ENCODE data around the gene DMAC2. TPM values are rescaled to one million over a fixed set of nuclear protein-coding genes. Genes with fewer than 3 reads are reported as not detected.

DMAC2 gene
- total and polyA plus RNA-seq, 2 donors (not counting 3 experiments of a cell fraction or from before 2014, with no cell fraction given) = 65.4 to 137 TPM

DNA sequence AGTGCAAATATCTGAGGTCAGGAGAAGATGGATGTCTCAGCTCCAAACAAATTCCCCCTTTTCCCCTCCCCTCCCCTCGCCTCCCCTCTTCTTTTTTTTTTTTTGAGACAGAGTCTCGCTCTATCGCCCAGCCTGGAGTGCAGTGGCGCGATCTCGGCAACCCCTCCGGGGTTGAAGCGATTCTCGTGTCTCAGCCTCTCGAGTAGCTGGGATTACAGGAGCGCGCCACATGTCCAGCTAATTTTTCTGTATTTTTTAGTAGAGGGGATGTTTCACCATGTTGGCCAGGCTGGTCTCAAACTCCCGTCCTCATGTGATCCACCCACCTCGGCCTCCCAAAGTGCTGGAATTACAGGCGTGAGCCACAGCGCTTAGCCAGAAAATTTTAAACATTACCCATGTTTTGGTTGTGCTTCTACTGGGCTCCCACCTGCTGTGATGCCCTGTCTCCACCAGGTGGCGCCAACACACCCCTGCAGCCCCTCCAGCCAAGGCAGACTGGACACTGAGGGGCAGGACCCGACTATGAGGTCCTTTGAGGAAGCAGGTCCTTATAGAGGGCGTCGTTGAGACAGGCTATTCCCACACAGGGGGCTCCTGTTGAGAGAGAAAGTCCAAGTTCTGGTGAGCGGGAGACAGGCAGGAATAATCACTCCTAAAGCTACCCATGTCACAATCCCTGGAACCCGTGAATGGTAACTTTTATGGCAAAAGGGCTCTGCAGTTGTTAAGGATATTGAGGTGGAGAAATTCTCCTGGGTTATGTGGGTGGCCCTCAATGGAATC is 9.6 kb upstream of the DMAC2 start:
- Histone ChIP-seq H3K27ac (ENCODE audit: insufficient read depth, low read depth, low read length) (no peak overlapping the region), H3K27me3 (ENCODE audit: control insufficient read depth in 2 of 2, insufficient read depth in 2 of 2, low read length in 2 of 2) (peaks cover 7% of the 10 kb centered on the region in 2 experiments), H3K9me1 (replicated peaks; ENCODE audit: control insufficient read depth, extremely low read depth, insufficient read depth, low read length) (no peaks in the 10 kb centered on the region), H3K9ac (replicated peaks; ENCODE audit: extremely low read depth, insufficient read depth, low read length) (no peak overlapping the region), H4K20me1 (replicated peaks; ENCODE audit: control insufficient read depth, extremely low read depth, insufficient read depth, low read length) (no peaks in the 10 kb centered on the region), H3K4me3 (replicated peaks in 1 of 3; ENCODE audit: insufficient read depth in 1 of 3, low read depth in 1 of 3, low read length in 3 of 3) (peak overlapping the region in 2 of 3 experiments; percentile 10 to 30), H3K36me3 (ENCODE audit: control insufficient read depth in 2 of 2, extremely low read depth in 1 of 2, insufficient read depth in 2 of 2, low read length in 2 of 2) (peaks cover under 1% of the 10 kb centered on the region in 2 experiments), H3K4me2 (ENCODE audit: insufficient read depth, low read length) (peak overlapping the region; percentile 64), H3K79me2 (ENCODE audit: control insufficient read depth, insufficient read depth, low read length) (no peaks in the 10 kb centered on the region), H2AFZ (ENCODE audit: low read depth, low read length) (peak overlapping the region; percentile 45), H3K9me3 (replicated peaks; ENCODE audit: control insufficient read depth, insufficient read depth, low read length) (no peaks in the 10 kb centered on the region), H3K4me1 (ENCODE audit: control insufficient read depth, extremely low read depth, insufficient read depth, low read length) (no peaks in the 10 kb centered on the region)
- peak; percentile 85 to 95 for TF ChIP-seq CTCF (IDR thresholded peaks at IDR 0.05; ENCODE audit: extremely low read depth in 1 of 2, insufficient read depth in 1 of 2, low read depth in 1 of 2, low read length in 2 of 2)
- TF ChIP-seq POLR2A (IDR thresholded peaks at IDR 0.05; ENCODE audit: low read depth, low read length) = no peak
- intact Hi-C loops (cut with micrococcal nuclease) = loop anchor here (1.0 kb wide), 5 partner anchors 30 to 146 kb away; no protein-coding TSS in a partner anchor
- ChIA-PET POLR2A (interaction anchor here (1.9 to 2.0 kb wide), 2 partner anchors 10 to 82 kb away, joined by 6 to 8 read pairs; partner anchors contain the start of gene DMAC2), CTCF (interaction anchor here (0.7 to 8.9 kb wide), 30 partner anchors 8 to 245 kb away, joined by 3 to 343 read pairs (median 6); partner anchors contain the start of gene DMAC2)
- dilution Hi-C loops (cut with MboI; ENCODE audit: extremely low pct_ligation_motif_present, low sequenced_read_pairs) = no loop called here
- no TSS peak for BruUV-seq (replicated peaks)
- DNase-seq (ENCODE audit: low read depth, low spot score) = peak; percentile 84
- peak; percentile 97 for FAIRE-seq

- DNase-seq (ENCODE audit: low read depth, low spot score) (no peak), FAIRE-seq (peak; percentile 18)
- H4K20me1 ChIP-seq (replicated peaks; ENCODE audit: control insufficient read depth, extremely low read depth, insufficient read depth, low read length) = no peaks in the 10 kb centered on the region
- peaks cover 7 to 9% of the 10 kb centered on the region in 2 experiments for H3K27me3 ChIP-seq (ENCODE audit: control insufficient read depth in 2 of 2, insufficient read depth in 2 of 2, low read length in 2 of 2)
- peak in 1 of 2 donors; percentile 7 for TF ChIP-seq CTCF (IDR thresholded peaks at IDR 0.05; ENCODE audit: extremely low read depth in 1 of 2, insufficient read depth in 1 of 2, low read depth in 1 of 2, low read length in 2 of 2)
- TF ChIP-seq FOS (IDR thresholded peaks at IDR 0.05; ENCODE audit: borderline replicate concordance, insufficient read depth, low read length) = no peak
- no peak overlapping the region for H3K27ac ChIP-seq (ENCODE audit: insufficient read depth, low read depth, low read length)
- no TSS peak for BruUV-seq (replicated peaks)
- no peak overlapping the region for H3K4me2 ChIP-seq (ENCODE audit: insufficient read depth, low read length)
- CTCF ChIA-PET = interaction anchor here (0.6 to 8.9 kb wide), 16 partner anchors 8 to 244 kb away, joined by 3 to 343 read pairs (median 20); partner anchors contain the start of gene DMAC2
- no peaks in the 10 kb centered on the region for H3K9me3 ChIP-seq (replicated peaks; ENCODE audit: control insufficient read depth, insufficient read depth, low read length)
- no peaks in the 10 kb centered on the region for H3K79me2 ChIP-seq (ENCODE audit: control insufficient read depth, insufficient read depth, low read length)
- POLR2A ChIA-PET = interaction anchor here (0.6 to 2.0 kb wide), 3 partner anchors 8 to 84 kb away, joined by 4 to 8 read pairs (median 6); partner anchors contain the start of gene DMAC2
- no peak overlapping the region for H3K4me3 ChIP-seq (replicated peaks in 1 of 3; ENCODE audit: insufficient read depth in 1 of 3, low read depth in 1 of 3, low read length in 3 of 3)
- dilution Hi-C loops (cut with MboI; ENCODE audit: extremely low pct_ligation_motif_present, low sequenced_read_pairs) = no loop called here
- H3K36me3 ChIP-seq (ENCODE audit: control insufficient read depth in 2 of 2, extremely low read depth in 1 of 2, insufficient read depth in 2 of 2, low read length in 2 of 2) = no peaks in the 10 kb centered on the region
- no peaks in the 10 kb centered on the region for H3K4me1 ChIP-seq (ENCODE audit: control insufficient read depth, extremely low read depth, insufficient read depth, low read length)
- intact Hi-C loops (cut with micrococcal nuclease) = no loop called here
- no peak overlapping the region for H2AFZ ChIP-seq (ENCODE audit: low read depth, low read length)
- no peaks in the 10 kb centered on the region for H3K9me1 ChIP-seq (replicated peaks; ENCODE audit: control insufficient read depth, extremely low read depth, insufficient read depth, low read length)
- H3K9ac ChIP-seq (replicated peaks; ENCODE audit: extremely low read depth, insufficient read depth, low read length) = no peak overlapping the region
These were observed 8.1 kb upstream of the DMAC2 start for GRCh38 chr19:41447732-41448332.

All from endothelial cell of umbilical vein (primary cell).